Large intestine (tissue), 3 donors: ENCODE measurements around the gene ATXN10. TPM values are rescaled to one million over a fixed set of nuclear protein-coding genes. Genes with fewer than 3 reads are reported as not detected.

Experiments used
- DNase-seq, 2 donors: peaks; one replicate each; pipeline versions ENCODE4 v3.0.0 to v3.0.0-alpha.2; 2013
- H3K27ac ChIP-seq: one replicate; pipeline ENCODE4 v1.5.1; 2013; ENCODE audit warnings: low read length
- H3K27me3 ChIP-seq: 2 replicates; pipeline ENCODE4 v1.6.1; 2013; ENCODE audit warnings: low read length; ENCODE audit not compliant: control insufficient read depth, insufficient read depth
- H3K36me3 ChIP-seq: 2 replicates; pipeline ENCODE4 v1.6.1; 2013; ENCODE audit warnings: low read length; ENCODE audit not compliant: control insufficient read depth, insufficient read depth
- H3K4me1 ChIP-seq: one replicate; pipeline ENCODE4 v1.6.1; 2013; ENCODE audit warnings: low read length; ENCODE audit not compliant: control insufficient read depth, insufficient read depth
- H3K4me3 ChIP-seq: one replicate; pipeline ENCODE4 v1.5.1; 2013; ENCODE audit warnings: low read length
- H3K9me3 ChIP-seq: one replicate; pipeline ENCODE4 v1.6.1; 2013; ENCODE audit warnings: mild to moderate bottlenecking, low read depth, low read length, moderate library complexity; ENCODE audit not compliant: control insufficient read depth
- WGBS: methylation state at CpG from one replicate; pipeline ENCODE4 v1.1.5; 2013; ENCODE audit warnings: low lambda C conversion rate; ENCODE audit not compliant: insufficient coverage; 5-methylcytosine and 5-hydroxymethylcytosine counted together
- polyA plus RNA-seq: library from polyadenylated mRNA; unstranded; fragments of 120-200 nt; gene quantifications from one replicate; pipeline ENCODE4 v1.2.1, GENCODE V29; 2013

Gene ATXN10
- polyA plus RNA-seq, 1 donor: 90.6 TPM

GRCh38 chr22:45845076-45845487, 173.4 kb downstream of the ATXN10 start:
- 20% methylated on average over 1 of the region's 5 CpGs for WGBS
- Histone ChIP-seq H3K27me3 (no peaks in the 10 kb centered on the region), H3K36me3 (peaks cover 29% of the 10 kb centered on the region), H3K4me3 (no peak overlapping the region), H3K27ac (no peak overlapping the region), H3K4me1 (no peaks in the 10 kb centered on the region), H3K9me3 (no peaks in the 10 kb centered on the region)
- DNase-seq: no peak

- H3K4me3 ChIP-seq: no peak overlapping the region
- H3K36me3 ChIP-seq: peaks cover 38% of the 10 kb centered on the region
- H3K27me3 ChIP-seq: no peaks in the 10 kb centered on the region
- DNase-seq: no peak
- H3K9me3 ChIP-seq: no peaks in the 10 kb centered on the region
- no peaks in the 10 kb centered on the region for H3K4me1 ChIP-seq
- no peak overlapping the region for H3K27ac ChIP-seq
- WGBS: 100% methylated on average over 1 of the region's 3 CpGs
These were observed 175.3 kb downstream of the ATXN10 start for GRCh38 chr22:45846952-45847351.

GRCh38 chr22:45848904-45849303, 177.3 kb downstream of the ATXN10 start:
- DNase-seq: no peak
- no peaks in the 10 kb centered on the region for H3K27me3 ChIP-seq
- WGBS: no CpG with 5 or more reads among the region's 2 CpGs
- no peak overlapping the region for H3K27ac ChIP-seq
- peaks cover 16% of the 10 kb centered on the region for H3K9me3 ChIP-seq
- H3K4me1 ChIP-seq: no peaks in the 10 kb centered on the region
- H3K36me3 ChIP-seq: peaks cover 39% of the 10 kb centered on the region
- no peak overlapping the region for H3K4me3 ChIP-seq

- Histone ChIP-seq H3K4me1 (no peaks in the 10 kb centered on the region), H3K9me3 (peaks cover 16% of the 10 kb centered on the region), H3K27ac (no peak overlapping the region), H3K27me3 (no peaks in the 10 kb centered on the region), H3K4me3 (no peak overlapping the region), H3K36me3 (peaks cover 41% of the 10 kb centered on the region)
- DNase-seq: no peak
- 80% methylated on average over 1 of the region's 2 CpGs for WGBS
These were observed 181.2 kb downstream of the ATXN10 start for GRCh38 chr22:45852826-45853225.

GRCh38 chr22:45855961-45856360, 184.3 kb downstream of the ATXN10 start:
- H3K36me3 ChIP-seq: peaks cover 27% of the 10 kb centered on the region
- no peak for DNase-seq
- no CpG with 5 or more reads among the region's 2 CpGs for WGBS

GRCh38 chr22:45857519-45857918, 185.9 kb downstream of the ATXN10 start:
- Histone ChIP-seq H3K4me1 (no peaks in the 10 kb centered on the region), H3K27me3 (no peaks in the 10 kb centered on the region), H3K27ac (no peak overlapping the region), H3K36me3 (peaks cover 13% of the 10 kb centered on the region), H3K9me3 (peaks cover 13% of the 10 kb centered on the region), H3K4me3 (no peak overlapping the region)
- WGBS: no CpG with 5 or more reads among the region's 5 CpGs
- no peak for DNase-seq

More at GRCh38 chr22:45855961-45856360, 184.3 kb downstream of the ATXN10 start:
- Histone ChIP-seq H3K4me1 (no peaks in the 10 kb centered on the region), H3K27ac (no peak overlapping the region), H3K27me3 (no peaks in the 10 kb centered on the region), H3K9me3 (peaks cover 16% of the 10 kb centered on the region), H3K4me3 (no peak overlapping the region)

GRCh38 chr22:45859231-45860161, 187.9 kb downstream of the ATXN10 start:
- H3K4me3 ChIP-seq: no peak overlapping the region
- H3K27ac ChIP-seq: no peak overlapping the region
- no CpG with 5 or more reads among the region's 28 CpGs for WGBS
- H3K9me3 ChIP-seq: no peaks in the 10 kb centered on the region
- peaks cover 11% of the 10 kb centered on the region for H3K36me3 ChIP-seq
- H3K4me1 ChIP-seq: no peaks in the 10 kb centered on the region
- H3K27me3 ChIP-seq: peaks cover 5% of the 10 kb centered on the region
- no peak for DNase-seq

- Histone ChIP-seq H3K4me3 (no peak overlapping the region), H3K27me3 (peaks cover 9% of the 10 kb centered on the region), H3K27ac (no peak overlapping the region), H3K36me3 (peaks cover 10% of the 10 kb centered on the region), H3K9me3 (no peaks in the 10 kb centered on the region), H3K4me1 (no peaks in the 10 kb centered on the region)
- WGBS: no CpG with 5 or more reads among the region's 18 CpGs
- DNase-seq: no peak
These were observed 188.6 kb downstream of the ATXN10 start for GRCh38 chr22:45860201-45860600.

GRCh38 chr22:45861259-45861658, 189.6 kb downstream of the ATXN10 start:
- H3K27ac ChIP-seq: no peak overlapping the region
- DNase-seq: no peak
- H3K4me3 ChIP-seq: no peak overlapping the region
- 80% methylated on average over 1 of the region's 8 CpGs for WGBS
- no peaks in the 10 kb centered on the region for H3K4me1 ChIP-seq
- no peaks in the 10 kb centered on the region for H3K9me3 ChIP-seq
- H3K36me3 ChIP-seq: peaks cover 3% of the 10 kb centered on the region
- H3K27me3 ChIP-seq: peaks cover 19% of the 10 kb centered on the region

GRCh38 chr22:45863981-45864751, 192.5 kb downstream of the ATXN10 start:
- H3K27ac ChIP-seq: no peak overlapping the region
- H3K36me3 ChIP-seq: no peaks in the 10 kb centered on the region
- H3K9me3 ChIP-seq: no peaks in the 10 kb centered on the region
- no CpG with 5 or more reads among the region's 19 CpGs for WGBS
- peak; percentile 35 to 50 for DNase-seq
- H3K27me3 ChIP-seq: peaks cover 48% of the 10 kb centered on the region
- peaks cover 3% of the 10 kb centered on the region for H3K4me1 ChIP-seq
- no peak overlapping the region for H3K4me3 ChIP-seq
